HTERT RPE-1 (cell line): Measurements from ENCODE around the gene TNS1.

ENCODE experiments used
- in situ Hi-C: fragments of 300-500 bp; cut with MboI; formaldehyde crosslinking; loops from 4 replicates; pipeline ENCODE4 v1.14.3; 2020; ENCODE audit warnings: low sequenced_read_pairs

Gene TNS1

DNA sequence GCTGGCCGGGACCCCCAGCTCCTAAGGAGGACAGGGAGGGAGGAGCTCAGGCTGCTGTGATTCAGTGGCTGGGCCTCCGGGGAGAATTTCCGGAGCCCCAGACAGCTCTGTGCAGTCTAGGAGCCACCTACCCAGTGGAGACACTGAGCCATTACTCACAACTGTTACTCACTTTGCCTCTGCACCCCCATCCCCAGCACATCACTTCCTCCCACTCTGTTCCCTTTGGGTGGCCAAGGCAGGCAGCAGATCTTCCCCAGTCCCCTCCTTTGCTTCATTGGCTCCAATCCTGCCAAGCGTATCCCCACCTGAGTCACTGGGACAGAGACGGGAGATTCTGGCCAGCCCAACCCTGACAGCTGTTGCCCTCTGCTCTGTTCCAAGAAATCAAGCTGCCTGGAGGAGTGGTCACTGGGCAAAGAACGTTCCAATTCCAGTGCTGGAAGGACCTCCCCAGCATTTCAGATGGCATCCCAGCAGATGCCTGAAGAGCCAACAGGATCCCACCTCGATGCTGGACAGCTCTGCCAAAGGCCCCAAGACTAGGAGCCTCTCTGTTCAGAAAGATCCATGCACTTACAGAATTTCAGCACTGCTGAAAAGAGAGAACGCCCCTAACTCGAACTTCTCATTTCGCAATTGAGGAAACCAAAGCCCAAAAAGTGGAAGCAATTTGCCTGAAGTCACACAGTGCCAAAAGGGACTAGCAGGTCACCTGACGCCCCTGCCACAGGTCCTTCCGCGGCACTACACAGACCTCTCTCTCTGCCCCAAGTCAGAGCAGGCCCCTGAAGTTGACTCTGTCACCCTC lies 68.3 kb downstream of the TNS1 start:
- in situ Hi-C loops, result no loop called here

DNA sequence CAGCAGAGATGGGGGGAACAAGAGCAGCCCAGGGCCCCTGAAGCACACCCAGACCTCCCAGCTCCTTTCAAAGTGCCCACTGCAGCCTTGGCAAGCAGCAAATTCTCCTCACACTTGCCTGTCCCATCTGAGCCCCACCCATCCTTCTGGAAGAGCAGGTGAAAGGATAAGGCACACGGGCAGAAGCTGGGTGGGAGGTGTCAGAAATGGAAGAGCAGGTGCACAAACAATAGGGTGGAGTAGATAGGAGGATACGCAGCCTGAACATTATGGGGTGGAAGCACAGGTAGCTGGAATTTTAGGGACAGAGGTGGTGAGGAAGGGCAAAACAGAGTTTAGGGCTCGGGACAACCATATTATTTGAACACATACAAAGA lies 69.2 kb downstream of the TNS1 start:
- in situ Hi-C loops, result no loop called here

- in situ Hi-C loops, result no loop called here
These were observed 69.8 kb downstream of the TNS1 start for GRCh38 chr2:217932803-217933616.

DNA sequence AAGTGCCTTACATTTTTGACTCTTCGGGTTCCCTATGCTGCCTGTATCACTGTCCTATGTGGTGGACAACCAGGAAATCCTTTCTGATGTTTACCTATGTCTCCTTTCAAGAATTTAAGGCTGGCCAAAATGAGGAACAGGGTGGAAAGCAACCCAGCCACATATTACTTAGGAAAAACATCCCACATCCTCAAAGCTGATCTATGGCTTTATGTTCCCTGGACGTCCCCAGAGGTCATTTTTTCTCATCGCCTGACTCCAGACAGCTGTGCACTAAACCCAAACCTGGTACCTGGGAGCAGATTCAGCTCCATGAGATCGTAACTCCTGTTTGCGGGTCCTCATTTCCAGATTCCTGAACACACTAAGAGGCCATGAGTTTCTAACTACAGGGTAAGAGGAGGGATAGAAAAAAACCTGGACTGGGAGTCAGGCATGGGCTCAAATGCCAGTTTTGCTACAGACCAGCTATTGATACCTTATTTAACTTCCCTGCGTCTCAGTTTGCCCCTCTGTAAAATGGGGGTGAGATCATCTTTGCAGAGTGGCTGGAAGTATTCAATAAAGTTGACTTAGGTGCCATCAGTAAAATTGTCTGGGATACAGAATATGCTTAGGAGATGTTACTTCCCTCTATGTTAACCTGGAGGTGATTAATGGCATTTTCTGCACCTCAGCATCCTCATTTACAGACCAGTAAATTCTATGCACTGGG lies 70.8 kb downstream of the TNS1 start:
- in situ Hi-C loops, result no loop called here

DNA sequence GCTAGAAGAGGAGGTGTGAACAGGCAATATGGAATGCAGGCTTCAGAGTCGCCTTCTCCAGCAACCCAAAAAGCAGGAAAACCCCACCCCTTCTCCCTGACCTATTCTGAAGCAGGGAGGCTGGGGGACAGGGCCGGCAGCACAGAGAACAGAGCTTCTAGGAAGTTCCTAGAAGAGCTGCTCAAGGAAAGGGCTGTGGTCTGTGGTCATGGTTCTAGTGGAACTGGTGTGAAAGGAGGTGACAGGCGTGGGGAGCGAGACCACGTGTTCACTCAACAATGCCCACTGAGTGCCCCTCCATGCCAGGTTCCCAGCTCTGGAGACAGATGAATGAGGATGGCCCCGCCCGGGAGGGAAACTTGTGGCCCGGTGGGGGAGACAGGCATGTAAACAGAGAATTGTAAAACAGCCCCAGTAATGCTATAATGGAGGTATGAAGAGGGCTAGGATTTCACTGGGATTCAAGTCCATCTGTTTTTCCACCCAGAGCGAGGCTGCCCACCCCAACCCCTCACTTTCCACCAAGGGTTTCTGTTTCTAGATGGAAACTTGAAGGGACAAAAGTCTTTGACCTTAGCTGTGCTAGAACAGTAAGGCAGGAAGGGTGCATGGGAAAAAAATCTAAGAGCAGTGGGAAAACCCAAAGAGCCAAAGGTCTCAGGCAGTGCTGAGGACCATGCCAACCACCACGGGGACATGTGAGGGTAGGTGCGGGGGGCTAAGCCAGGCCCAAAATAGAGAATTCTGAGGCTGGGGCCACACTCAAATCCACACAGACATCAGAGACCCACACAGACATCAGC lies 71.8 kb downstream of the TNS1 start:
- in situ Hi-C loops, result no loop called here

GRCh38 chr2:217929757-217930707 lies 72.8 kb downstream of the TNS1 start:
- in situ Hi-C loops, result no loop called here

- in situ Hi-C loops, result no loop called here
These were observed 73.5 kb downstream of the TNS1 start for GRCh38 chr2:217929272-217929671.

DNA sequence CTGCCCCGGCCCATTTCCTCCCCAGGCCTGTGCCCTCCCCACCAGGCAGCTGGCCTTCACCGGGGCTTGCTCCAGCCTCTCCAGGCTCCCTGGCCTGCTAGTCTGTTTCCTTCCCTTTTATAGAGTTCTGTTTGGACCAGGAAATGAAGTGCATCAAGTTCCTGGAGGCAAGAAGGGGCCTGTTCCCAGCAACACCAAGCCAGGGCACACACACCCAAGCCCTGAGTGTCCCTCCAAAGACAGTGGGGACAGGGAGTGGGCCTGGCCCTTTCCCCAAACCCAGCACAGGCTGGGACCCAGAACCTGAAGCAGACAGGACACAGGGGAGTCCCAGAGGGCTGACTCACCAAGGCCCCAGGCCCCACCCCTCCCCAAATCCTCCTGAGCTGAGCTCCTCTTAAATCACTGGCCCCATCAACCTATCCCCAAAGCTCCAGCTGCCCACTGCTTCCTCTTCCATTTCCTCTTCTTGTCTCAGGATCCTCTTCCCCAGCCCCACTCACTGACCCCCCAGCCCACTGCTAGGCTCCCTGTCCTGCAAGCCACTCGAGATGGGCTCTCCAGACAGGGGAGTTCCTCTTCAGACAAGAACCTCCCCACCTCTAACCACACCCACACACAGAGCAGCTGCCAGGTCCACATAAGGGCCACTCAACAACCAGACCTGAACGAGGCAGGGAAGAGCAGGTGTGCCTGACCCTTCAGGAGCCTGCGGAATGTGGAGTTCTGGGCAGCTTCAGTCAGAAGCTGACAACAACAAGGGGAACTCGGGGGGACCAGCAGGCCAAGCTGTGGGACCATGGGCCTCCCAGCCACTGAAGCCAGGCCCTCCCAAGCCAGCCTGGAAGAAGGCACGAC lies 74.2 kb downstream of the TNS1 start:
- in situ Hi-C loops, result no loop called here

GRCh38 chr2:217927601-217928323 lies 75.0 kb downstream of the TNS1 start:
- in situ Hi-C loops, result no loop called here

DNA sequence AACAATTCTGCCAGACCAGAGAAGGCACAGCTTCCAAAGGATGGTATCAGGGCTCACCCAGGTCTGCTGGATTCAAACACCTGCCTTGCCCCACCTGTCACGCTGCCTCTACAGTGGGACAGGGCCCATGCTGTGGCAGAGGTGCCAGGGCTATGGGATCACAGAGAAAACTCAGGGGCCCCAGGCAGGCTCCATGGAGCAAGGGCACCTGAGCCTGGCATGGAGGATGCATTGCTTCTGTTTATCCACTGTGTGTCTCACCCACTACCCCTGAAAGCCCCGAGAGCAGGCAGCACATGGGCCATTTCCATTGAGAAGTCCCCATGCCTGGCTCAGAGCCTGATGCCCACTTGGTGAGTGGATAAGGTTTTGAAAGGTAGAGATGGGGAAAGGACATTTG lies 76.0 kb downstream of the TNS1 start:
- in situ Hi-C loops, result no loop called here

- in situ Hi-C loops, result no loop called here
These were observed 78.4 kb downstream of the TNS1 start for GRCh38 chr2:217924346-217924901.

GRCh38 chr2:217923007-217923686 lies 79.6 kb downstream of the TNS1 start:
- in situ Hi-C loops, result no loop called here

DNA sequence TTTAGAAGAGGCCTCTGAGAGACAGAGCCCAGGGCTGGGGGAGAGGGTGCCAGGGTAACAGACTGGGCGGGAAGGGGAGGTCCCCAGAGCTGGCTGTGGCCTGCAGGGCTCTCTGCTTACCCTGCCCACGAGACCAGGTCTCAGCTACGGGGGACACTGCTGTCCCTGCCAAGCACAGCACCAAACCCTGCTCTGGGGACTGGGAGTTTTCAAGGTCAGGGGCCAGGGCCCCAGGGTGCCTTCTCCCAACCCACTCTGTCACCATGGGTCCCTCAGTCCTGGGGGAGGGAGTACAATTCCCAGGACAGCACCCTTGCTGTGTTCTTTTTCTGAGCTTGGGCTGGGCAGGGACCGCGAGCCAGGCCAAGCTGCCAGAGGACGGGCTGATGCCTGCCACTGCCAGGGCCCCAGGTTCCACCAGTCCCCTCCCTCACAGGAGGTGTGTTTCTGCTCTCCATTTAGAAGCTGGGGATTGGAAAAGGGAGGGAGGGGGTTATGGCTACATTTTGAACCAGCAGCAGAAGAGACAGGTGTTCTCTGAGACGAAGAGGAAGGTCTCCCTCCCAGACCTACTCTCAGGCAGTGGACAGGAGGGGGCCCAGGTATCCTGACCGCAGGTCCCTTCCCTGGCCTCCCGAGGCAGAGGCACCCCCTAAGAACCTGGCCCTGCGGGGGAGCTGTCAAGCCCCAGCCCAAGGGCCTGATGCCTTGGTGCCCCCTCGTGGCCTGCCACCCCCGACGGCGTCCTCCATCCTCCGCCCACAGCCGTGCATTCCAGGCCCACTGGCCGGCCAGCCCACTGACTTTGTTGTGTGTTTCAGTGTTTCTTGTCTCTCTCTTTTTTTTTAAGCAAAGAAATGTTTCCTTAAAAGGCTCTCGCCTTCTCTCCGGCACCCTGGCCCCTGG lies 80.4 kb downstream of the TNS1 start:
- in situ Hi-C loops, result no loop called here

DNA sequence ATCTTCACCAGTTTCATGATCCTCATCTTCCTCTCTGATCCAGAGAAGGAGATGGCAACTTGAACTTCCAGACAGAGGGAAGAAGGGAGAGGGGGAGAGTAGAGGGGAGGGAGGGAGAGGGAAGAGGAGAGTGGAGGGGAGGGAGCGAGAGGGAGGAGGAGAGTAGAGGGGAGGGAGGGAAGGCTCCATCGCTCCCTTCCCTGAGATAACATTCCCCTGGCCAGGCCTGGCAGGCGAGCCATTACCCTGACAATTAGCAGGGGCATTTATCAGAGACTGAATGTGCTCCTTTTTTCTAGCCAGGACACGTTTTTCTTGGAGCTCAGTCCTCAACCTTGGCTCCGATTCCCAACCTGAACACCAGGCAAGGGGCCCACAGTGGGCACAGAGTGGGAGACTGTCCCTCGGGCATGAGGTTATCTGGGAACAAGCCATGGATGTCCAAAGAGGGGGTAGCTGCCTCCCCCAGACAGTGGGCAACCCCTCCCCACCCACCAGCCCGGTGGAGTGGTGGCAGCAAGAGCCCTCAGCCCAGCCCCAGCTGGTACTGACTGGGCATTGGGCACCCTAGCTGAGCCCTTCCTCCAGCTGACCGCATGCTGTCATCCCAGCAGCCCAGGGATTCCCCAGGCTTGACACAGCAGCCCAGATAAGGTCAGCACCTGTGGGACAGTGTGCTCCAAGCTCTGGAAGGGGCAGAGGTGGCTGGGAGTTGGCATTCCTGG lies 81.8 kb downstream of the TNS1 start:
- in situ Hi-C loops, result no loop called here

- in situ Hi-C loops, result no loop called here
These were observed 82.9 kb downstream of the TNS1 start for GRCh38 chr2:217919781-217920351.
